ENCODE results near the gene FLT4.

FLT4 gene

DNA sequence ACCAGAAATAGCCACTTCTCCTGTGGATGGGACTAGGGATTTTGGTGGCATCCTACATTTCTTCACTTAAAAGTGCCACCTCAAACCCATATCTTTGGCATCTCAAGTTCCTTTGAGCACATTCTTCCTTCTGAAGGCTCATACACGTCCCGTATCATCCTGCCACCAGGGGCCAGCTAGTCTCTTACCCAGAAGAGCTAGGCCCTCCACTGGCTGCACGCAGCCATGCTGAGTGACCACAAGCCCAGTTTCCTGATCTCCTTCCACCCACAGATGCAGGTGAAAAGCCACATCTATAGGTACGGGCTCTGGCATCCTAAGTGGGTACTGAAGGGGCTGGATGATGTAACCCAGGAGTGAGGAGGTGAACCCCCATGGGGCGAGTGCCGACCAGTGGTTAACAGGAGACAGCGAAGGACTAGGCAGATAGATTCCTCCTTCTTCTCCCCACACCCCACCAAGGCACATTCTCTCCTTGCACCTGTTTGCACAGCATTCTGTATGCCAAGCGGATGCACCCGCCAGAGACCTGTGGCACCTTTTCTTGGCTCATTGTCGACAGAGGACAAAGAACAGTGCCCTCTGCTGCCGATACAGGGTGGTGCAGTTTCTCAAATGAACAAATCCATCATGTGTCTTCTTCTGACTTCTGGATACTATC lies 43.7 kb downstream of the FLT4 start:
- H3K4me3 ChIP-seq (replicated peaks; ENCODE audit: low read depth, low read length), result no peak overlapping the region
- TF ChIP-seq, protein P1, sequence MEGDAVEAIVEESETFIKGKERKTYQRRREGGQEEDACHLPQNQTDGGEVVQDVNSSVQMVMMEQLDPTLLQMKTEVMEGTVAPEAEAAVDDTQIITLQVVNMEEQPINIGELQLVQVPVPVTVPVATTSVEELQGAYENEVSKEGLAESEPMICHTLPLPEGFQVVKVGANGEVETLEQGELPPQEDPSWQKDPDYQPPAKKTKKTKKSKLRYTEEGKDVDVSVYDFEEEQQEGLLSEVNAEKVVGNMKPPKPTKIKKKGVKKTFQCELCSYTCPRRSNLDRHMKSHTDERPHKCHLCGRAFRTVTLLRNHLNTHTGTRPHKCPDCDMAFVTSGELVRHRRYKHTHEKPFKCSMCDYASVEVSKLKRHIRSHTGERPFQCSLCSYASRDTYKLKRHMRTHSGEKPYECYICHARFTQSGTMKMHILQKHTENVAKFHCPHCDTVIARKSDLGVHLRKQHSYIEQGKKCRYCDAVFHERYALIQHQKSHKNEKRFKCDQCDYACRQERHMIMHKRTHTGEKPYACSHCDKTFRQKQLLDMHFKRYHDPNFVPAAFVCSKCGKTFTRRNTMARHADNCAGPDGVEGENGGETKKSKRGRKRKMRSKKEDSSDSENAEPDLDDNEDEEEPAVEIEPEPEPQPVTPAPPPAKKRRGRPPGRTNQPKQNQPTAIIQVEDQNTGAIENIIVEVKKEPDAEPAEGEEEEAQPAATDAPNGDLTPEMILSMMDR (IDR thresholded peaks at IDR 0.05; ENCODE audit: low read length, missing control alignments), result peak; percentile 84
- DNase-seq (ENCODE audit: low read depth), result peak; percentile 69

DNA sequence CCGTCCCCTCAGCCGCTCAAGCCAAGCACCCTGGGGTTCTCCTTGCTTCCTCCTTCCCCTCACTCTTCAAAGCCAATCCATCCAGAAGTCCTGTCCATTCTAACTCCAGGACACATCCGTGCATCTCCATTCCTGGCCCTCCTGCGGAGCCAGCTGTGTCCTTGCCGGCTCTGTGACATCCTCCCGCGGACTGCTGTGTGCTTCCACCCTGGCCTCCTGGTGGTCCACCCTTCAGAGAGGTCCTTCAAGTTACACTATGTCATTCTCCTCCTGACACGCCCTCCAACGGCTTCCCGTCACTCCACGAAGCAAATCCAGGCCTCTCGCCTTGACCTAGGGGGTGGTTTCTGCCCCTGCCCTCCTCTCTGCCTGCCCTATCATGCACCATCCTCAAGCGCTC lies 45.1 kb downstream of the FLT4 start:
- TF ChIP-seq, protein P1 (IDR thresholded peaks at IDR 0.05; ENCODE audit: low read length, missing control alignments), result no peak
- no peak overlapping the region for H3K4me3 ChIP-seq (replicated peaks; ENCODE audit: low read depth, low read length)
- no peak for DNase-seq (ENCODE audit: low read depth)

DNA sequence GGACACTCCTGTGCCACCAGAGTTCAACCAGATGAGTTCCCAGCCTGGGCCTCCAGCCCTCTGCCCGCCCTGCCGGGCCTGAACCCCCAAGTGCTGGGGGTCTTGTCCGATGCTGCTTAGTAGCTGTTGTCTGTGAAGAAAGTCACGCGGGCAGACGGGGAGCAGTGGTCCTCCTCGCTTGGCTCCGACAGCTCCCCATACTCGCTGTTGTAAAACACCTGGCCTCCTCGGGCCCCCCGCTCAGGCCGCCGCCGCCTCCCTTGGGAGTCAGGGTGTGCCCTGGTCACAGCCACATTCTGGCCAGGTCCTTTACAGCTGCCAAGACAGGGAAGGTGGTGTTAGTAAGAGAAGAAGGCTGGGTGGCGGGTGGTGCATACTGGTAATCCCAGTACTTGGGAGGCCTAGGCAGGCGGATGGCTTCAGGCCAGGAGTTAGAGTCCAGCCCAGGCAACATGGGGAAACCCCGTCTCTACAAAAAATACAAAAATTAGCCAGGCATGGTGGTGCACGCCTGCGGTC lies 46.3 kb downstream of the FLT4 start:
- H3K4me3 ChIP-seq (replicated peaks; ENCODE audit: low read depth, low read length), result no peak overlapping the region
- DNase-seq (ENCODE audit: low read depth), result no peak
- TF ChIP-seq, protein P1 (IDR thresholded peaks at IDR 0.05; ENCODE audit: low read length, missing control alignments), result no peak

DNA sequence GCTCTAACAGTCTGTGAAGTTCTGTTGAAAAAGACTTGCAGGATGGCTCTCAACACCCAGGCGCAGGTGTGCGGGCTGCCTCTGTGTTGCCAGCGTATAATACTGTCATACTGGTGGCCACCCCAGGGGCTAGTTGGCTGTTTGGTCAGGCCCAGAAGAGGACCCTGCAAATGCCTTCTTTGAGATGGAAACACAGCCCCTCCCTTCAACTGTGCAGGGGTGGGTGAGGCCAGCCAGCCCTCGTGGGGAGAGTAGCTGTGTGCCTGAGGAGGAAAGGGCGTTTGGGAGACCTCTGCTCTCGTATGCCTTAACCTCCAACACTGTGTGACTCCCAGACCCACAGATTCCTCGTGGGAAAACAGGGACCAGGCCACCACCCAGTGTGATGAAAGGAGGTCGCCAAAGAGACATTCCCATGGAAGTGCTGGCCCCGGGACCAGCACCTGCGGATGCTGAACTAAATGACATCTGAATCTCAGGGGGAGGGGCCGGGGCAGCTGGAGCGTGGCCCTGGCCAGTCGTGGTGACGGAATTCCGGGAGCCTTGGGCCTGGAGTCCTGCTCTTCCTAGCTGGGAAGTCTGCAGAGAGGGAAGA lies 46.8 kb downstream of the FLT4 start:
- no peak overlapping the region for H3K4me3 ChIP-seq (replicated peaks; ENCODE audit: low read depth, low read length)
- no peak for DNase-seq (ENCODE audit: low read depth)
- TF ChIP-seq, protein P1 (IDR thresholded peaks at IDR 0.05; ENCODE audit: low read length, missing control alignments), result no peak

DNA sequence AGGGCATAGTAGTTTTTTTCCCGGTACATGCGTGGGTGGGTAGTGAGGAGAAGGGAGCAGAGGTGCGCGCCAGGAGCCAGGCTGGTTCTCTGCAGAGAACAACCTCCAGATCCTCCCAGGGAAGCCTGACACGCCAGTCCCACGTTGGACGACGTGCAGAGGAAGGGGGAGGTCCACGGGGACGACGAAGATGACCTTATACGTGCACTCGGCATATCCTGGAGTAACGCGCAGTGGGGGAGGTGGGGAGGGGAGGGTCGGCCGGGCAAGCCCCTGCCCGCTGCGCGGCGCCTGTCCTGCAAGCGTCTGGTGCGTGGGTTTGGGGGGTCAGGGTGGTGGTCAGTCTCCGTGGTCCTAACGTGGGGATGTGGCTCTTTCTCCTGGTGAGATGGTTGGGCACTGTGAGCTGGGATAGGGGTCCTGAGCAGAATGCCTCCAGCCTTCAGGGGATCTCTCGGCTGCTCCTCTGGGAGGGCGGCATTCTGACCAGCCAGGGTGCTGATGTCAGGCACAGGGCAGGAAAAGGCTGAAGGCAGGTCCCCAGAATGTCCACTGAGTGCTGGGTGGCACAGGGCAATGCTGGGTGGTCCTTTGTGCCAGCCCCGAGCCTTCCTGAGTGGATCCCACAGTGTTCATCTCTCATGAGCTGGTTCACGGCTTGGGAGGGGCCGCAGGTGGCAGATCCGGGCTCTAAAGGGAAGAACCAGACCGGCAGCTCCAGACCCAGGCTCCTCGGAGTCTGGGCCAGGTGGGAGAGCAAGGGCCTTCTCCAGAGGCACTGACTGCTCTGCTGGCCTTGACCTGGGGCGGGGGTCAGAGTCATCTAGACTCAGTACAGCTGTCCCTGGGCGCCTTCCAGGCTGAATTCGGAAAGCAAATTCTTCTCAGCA lies 47.6 kb downstream of the FLT4 start:
- TF ChIP-seq, protein P1 (IDR thresholded peaks at IDR 0.05; ENCODE audit: low read length, missing control alignments), result no peak
- DNase-seq (ENCODE audit: low read depth), result no peak
- no peak overlapping the region for H3K4me3 ChIP-seq (replicated peaks; ENCODE audit: low read depth, low read length)

DNA sequence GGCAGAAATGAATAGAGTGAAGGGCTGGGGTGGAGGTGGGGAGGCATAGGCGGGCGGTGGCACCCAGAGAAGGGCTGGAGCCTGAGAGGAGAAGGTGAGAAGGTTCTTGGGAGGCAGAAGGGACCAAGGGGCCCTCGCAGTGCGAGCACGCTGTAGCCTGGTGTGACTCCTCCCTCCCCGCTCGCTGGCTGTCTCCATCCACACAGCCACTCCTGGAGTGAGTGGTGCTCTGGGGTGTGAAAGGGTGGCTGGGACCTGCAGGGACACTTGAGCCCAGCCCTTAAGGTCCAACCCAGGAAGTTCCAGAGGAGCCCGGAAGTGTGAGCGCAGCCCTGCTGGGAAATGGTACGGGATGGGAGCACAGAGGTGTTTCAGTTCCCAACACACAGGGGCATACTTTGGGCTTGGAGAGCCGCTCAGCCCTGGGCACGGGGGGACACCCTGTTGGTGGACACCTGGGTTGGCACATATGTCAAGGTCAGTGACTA lies 48.8 kb downstream of the FLT4 start:
- H3K4me3 ChIP-seq (replicated peaks; ENCODE audit: low read depth, low read length), result no peak overlapping the region
- TF ChIP-seq, protein P1 (IDR thresholded peaks at IDR 0.05; ENCODE audit: low read length, missing control alignments), result no peak
- no peak for DNase-seq (ENCODE audit: low read depth)

Data from fibroblast of pulmonary artery (primary cell).